Subcutaneous adipose tissue (tissue), 4 donors: ENCODE results near the gene PLEKHG5. TPM values are rescaled to one million over a fixed set of nuclear protein-coding genes. Genes with fewer than 3 reads are reported as not detected.

Source experiments
- total RNA-seq, 4 donors: library from RNA; depleted of rRNA; stranded (reverse); fragments of >200 nt; gene quantifications; one replicate each; pipeline ENCODE4 v1.1.0, GENCODE V29; 2016
- TF ChIP-seq, protein P1 (sequence below): fragments of 450-650 bp; IDR thresholded peaks from one replicate; pipeline ENCODE4 v1.5.1; 2016; ENCODE audit warnings: low read depth, mild to moderate bottlenecking, control low read depth, antibody characterized with exemption, moderate library complexity

PLEKHG5 gene
- total RNA-seq, 4 donors from 2014 or later, result 2.4 to 15.4 (median 3.6) TPM

- TF ChIP-seq, protein P1, sequence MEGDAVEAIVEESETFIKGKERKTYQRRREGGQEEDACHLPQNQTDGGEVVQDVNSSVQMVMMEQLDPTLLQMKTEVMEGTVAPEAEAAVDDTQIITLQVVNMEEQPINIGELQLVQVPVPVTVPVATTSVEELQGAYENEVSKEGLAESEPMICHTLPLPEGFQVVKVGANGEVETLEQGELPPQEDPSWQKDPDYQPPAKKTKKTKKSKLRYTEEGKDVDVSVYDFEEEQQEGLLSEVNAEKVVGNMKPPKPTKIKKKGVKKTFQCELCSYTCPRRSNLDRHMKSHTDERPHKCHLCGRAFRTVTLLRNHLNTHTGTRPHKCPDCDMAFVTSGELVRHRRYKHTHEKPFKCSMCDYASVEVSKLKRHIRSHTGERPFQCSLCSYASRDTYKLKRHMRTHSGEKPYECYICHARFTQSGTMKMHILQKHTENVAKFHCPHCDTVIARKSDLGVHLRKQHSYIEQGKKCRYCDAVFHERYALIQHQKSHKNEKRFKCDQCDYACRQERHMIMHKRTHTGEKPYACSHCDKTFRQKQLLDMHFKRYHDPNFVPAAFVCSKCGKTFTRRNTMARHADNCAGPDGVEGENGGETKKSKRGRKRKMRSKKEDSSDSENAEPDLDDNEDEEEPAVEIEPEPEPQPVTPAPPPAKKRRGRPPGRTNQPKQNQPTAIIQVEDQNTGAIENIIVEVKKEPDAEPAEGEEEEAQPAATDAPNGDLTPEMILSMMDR, result no peak
Observed at GRCh38 chr1:6473974-6474814, 17.3 kb downstream of the PLEKHG5 start.

- TF ChIP-seq, protein P1, result no peak
Observed at GRCh38 chr1:6473156-6473555, 18.3 kb downstream of the PLEKHG5 start.

DNA sequence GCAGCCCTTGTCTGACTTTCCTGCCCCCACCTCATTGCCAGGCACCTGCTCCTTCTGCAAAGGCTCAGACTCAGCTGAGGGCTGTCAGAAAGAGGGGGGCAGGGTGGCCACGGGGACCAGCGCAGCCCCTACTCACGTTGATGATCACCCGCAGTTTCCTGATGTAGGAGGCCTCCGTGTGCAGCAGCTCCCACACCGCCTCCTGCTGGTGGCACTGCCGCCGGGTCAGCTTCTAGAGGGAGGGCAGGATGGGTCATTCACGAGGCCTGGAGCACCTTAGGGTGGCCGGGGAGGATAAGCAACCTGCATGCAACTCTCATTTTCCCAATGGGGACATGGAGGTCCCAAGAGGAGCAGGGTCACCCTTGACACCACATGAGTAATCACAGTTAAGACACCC, 19.1 kb downstream of the PLEKHG5 start:
- TF ChIP-seq, protein P1, result no peak

DNA sequence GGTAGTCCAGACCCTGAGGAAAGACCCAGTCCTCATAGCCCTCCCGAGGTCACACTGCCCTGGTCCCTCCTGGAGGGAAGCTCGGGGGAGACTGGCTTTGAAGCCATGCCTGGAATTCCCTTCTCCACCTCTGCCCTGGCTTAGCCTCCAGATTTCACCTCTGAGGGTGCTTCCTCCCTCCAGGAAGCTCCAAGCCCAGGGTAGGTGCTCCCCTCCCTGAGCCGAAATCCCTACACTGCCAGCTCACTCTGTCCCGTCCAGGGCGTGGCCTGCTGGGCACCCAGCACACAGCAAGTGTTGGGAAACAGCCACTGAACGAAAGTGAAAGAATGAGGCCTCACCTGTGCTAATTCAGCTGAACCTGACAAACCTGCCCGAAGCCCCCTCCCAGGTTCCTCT, 19.5 kb downstream of the PLEKHG5 start:
- TF ChIP-seq, protein P1, result no peak

- TF ChIP-seq, protein P1, result no peak
Observed at GRCh38 chr1:6471086-6471969, 20.1 kb downstream of the PLEKHG5 start.

DNA sequence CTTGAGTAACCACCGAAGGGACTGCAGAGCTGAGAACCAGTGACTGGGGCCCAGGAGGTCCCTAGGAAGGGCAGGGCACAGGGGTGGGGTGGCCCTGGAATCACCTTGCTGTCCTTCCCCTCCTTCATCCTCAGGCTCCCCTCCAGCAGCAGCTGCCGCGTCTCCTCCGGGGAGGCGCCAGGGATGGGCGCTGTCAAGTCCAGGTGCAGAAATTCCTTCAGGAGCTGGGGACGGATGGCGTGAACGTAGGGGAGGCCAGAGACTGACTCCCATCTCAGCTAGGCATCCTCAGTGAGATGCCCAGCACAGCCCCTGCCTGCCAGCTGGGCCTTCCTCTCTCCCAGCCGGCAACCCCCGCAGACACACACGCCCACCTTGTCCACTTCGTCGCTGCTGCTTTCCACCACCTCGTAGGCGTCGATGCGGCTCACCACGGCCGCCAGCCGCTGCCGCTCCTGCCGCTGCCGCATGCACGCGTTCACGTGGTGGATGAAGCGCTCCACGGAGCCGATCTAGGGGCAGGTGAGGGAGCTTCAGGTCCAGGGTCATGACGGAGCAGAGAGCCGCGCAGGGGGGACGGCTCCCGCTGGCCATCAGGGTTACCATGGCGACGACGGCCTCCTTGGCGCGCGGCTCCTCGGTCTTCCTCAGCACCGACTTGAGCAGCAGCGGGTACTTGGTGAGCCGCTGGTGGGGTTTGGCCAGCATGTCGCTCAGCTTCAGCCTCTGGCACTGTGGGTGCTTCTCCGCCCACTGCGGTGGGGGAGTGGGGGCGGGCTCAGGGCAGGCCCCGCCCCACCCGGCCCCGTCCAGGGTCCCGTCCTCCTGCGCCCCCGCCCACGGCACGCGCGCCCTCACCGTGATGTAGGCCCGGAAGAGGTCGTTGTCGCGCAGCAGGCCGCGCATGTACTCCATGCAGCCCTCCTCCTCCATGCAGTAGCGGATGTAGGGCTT, 21.1 kb downstream of the PLEKHG5 start:
- TF ChIP-seq, protein P1, result no peak
